Measurements from ENCODE around the gene TNMD. TPM values are rescaled to one million over a fixed set of nuclear protein-coding genes. Genes with fewer than 3 reads are reported as not detected.

TNMD gene
- total RNA-seq, 4 donors from 2014 or later = 1.7 TPM; not detected in 3

- DNase-seq = peak; percentile 46 to 57
- Histone ChIP-seq H3K4me1 (no peaks in the 10 kb centered on the region), H3K4me3 (no peak overlapping the region)
Measured at GRCh38 chrX:100648458-100649417, 64.0 kb downstream of the TNMD start.

More at GRCh38 chrX:100648458-100649417, 64.0 kb downstream of the TNMD start:
- intact Hi-C loops (cut with DNase I; ENCODE audit: low total_unique reads) = no loop called here
- Histone ChIP-seq H3K9me3 (no peaks in the 10 kb centered on the region), H3K27ac (peak overlapping the region; percentile 80 to 82), H3K36me3 (no peaks in the 10 kb centered on the region), H3K27me3 (no peaks in the 10 kb centered on the region)
- TF ChIP-seq CTCF (IDR thresholded peaks at IDR 0.05) (no peak), POLR2A (IDR thresholded peaks at IDR 0.05) (no peak)

Other genes starting within 250 kb of the TNMD start
- 1 to 10 TPM; 2.0 to 5.2 (median 3.4) TPM for gene PCDH19, start 174.7 kb upstream of the TNMD start, total RNA-seq
- gene TSPAN6, start 51.9 kb downstream of the TNMD start, total RNA-seq = 10 to 100 TPM; 22.3 to 74.8 (median 27.5) TPM
- gene SRPX2, start 59.3 kb downstream of the TNMD start, total RNA-seq = 10 to 100 TPM in 2 of 4 donors, 1 to 10 TPM in 2; 7.4 to 23.8 (median 15.1) TPM
- 100 to 1,000 TPM in 1 of 4 donors, 10 to 100 TPM in 3; 48.0 to 169 (median 83.8) TPM for gene SYTL4, start 147.2 kb downstream of the TNMD start, total RNA-seq
- 10 to 100 TPM; 11.1 to 24.8 (median 15.5) TPM for gene CSTF2, start 235.5 kb downstream of the TNMD start, total RNA-seq

Data from uterus (tissue), 4 donors.